Activated CD8-positive, alpha-beta T cell treated with anti-CD3 and anti-CD28 coated beads for 36 hours (primary cell): ENCODE results near the gene ARHGAP26. TPM values are rescaled to one million over a fixed set of nuclear protein-coding genes. Genes with fewer than 3 reads are reported as not detected.

Experiments used
- ATAC-seq: fragments of 200-7000 bp; cut with Tn5 transposase; one replicate; pipeline ENCODE4 v1.10.0; 2021; ENCODE audit warnings: mild to moderate bottlenecking, moderate library complexity
- CTCF ChIA-PET: fragments of 350-600 bp; sonication (Branson Sonifier 250); formaldehyde crosslinking; loops from one replicate; lab custom pipeline; 2021; ENCODE audit warnings: antibody characterized with exemption; lab: Charles Lee
- POLR2A ChIA-PET: fragments of 350-600 bp; sonication (Branson Sonifier 250); formaldehyde crosslinking; loops from one replicate; lab custom pipeline; 2021; ENCODE audit warnings: antibody characterized with exemption; lab: Charles Lee
- DNase-seq: peaks from one replicate; pipeline ENCODE4 v3.0.0-alpha.2; 2020
- H3K27ac Mint-ChIP-seq: one replicate; pipeline ENCODE4 v1.8.0; 2021; ENCODE audit warnings: mild to moderate bottlenecking, mixed read lengths
- H3K27me3 Mint-ChIP-seq: one replicate; pipeline ENCODE4 v1.8.0; 2021; ENCODE audit warnings: mixed read lengths
- H3K36me3 Mint-ChIP-seq: one replicate; pipeline ENCODE4 v1.8.0; 2021; ENCODE audit warnings: low read depth, mixed read lengths
- H3K4me1 Mint-ChIP-seq: one replicate; pipeline ENCODE4 v1.8.0; 2021; ENCODE audit warnings: low read depth, mixed read lengths
- H3K4me3 Mint-ChIP-seq: one replicate; pipeline ENCODE4 v1.8.0; 2021; ENCODE audit warnings: mild to moderate bottlenecking, moderate library complexity, mixed read lengths
- H3K9me3 Mint-ChIP-seq: one replicate; pipeline ENCODE4 v1.8.0; 2021; ENCODE audit warnings: mixed read lengths
- intact Hi-C: fragments of 100-400 bp; cut with micrococcal nuclease; formaldehyde crosslinking; loops from one replicate; pipeline ENCODE4 v1.10.0; 2022
- total RNA-seq, 2 experiments: library from RNA; stranded (reverse); gene quantifications; one replicate each; pipeline ENCODE4 v1.2.3, GENCODE V29; 2021
- TF ChIP-seq, protein P1 (sequence below): fragments of 200-600 bp; IDR thresholded peaks from one replicate; pipeline ENCODE4 v1.8.0; 2022; ENCODE audit warnings: antibody characterized with exemption, mild to moderate bottlenecking

The ARHGAP26 gene
- total RNA-seq, 2 experiments from 2014 or later: 12.7 to 18.0 TPM

DNA sequence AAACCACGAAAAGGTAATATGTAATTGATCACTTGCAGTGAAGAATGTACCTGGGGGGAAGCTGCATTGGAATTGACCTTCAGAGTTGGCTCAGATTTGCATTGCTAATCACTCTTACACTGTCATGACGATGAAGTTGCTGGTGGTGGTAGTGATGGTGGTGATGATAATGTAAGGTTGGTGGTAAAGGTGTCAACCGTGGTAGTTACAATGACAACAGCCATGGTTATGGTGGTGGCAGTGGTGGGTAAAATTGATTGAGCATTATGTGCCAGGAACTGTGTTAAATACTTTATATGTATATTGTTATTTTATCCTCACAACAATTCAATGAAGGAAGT is 350.9 kb downstream of the ARHGAP26 start:
- Mint-ChIP-seq H3K4me1 (peaks cover 40% of the 10 kb centered on the region), H3K4me3 (no peak overlapping the region)

DNA sequence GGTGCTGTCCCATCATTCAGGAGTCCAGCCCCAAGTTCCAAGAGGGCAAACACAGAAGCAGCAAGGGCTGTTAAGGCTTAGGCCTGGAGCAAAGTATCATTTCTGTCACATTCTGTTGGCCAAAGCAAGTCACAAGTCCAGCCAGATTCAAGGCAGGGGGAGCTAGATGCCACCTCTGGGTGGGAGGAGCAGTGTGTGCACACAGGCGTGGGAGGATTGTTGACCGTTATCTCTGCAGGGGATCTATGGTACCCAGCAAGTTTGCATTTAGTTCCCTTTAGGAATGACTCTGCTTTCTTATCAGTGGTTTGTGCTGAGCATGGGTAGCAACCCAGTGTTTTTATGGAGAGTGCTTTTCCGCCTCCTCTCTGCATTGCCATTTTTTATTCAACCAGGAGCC is 354.4 kb downstream of the ARHGAP26 start:
- DNase-seq (no peak), ATAC-seq (no peak)
- ChIA-PET POLR2A (no interaction called here), CTCF (no interaction called here)
- Mint-ChIP-seq H3K27ac (no peak overlapping the region), H3K4me1 (peaks cover 30% of the 10 kb centered on the region), H3K27me3 (no peaks in the 10 kb centered on the region), H3K9me3 (no peaks in the 10 kb centered on the region), H3K36me3 (peaks cover 19% of the 10 kb centered on the region), H3K4me3 (no peak overlapping the region)
- TF ChIP-seq, protein P1, sequence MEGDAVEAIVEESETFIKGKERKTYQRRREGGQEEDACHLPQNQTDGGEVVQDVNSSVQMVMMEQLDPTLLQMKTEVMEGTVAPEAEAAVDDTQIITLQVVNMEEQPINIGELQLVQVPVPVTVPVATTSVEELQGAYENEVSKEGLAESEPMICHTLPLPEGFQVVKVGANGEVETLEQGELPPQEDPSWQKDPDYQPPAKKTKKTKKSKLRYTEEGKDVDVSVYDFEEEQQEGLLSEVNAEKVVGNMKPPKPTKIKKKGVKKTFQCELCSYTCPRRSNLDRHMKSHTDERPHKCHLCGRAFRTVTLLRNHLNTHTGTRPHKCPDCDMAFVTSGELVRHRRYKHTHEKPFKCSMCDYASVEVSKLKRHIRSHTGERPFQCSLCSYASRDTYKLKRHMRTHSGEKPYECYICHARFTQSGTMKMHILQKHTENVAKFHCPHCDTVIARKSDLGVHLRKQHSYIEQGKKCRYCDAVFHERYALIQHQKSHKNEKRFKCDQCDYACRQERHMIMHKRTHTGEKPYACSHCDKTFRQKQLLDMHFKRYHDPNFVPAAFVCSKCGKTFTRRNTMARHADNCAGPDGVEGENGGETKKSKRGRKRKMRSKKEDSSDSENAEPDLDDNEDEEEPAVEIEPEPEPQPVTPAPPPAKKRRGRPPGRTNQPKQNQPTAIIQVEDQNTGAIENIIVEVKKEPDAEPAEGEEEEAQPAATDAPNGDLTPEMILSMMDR: no peak
- intact Hi-C loops: no loop called here

More for the DNA sequence above, 350.9 kb downstream of the ARHGAP26 start:
- H3K9me3 Mint-ChIP-seq: no peaks in the 10 kb centered on the region
- POLR2A ChIA-PET: no interaction called here
- CTCF ChIA-PET: no interaction called here
- peak; percentile 58 for ATAC-seq
- TF ChIP-seq, protein P1: no peak
- H3K27me3 Mint-ChIP-seq: no peaks in the 10 kb centered on the region
- intact Hi-C loops: no loop called here
- H3K27ac Mint-ChIP-seq: no peak overlapping the region
- DNase-seq: peak; percentile 43
- H3K36me3 Mint-ChIP-seq: peaks cover 19% of the 10 kb centered on the region

GRCh38 chr5:143126174-143127019 is 356.2 kb downstream of the ARHGAP26 start:
- ATAC-seq (no peak), DNase-seq (no peak)
- H3K4me3 Mint-ChIP-seq: no peak overlapping the region
- no peaks in the 10 kb centered on the region for H3K27me3 Mint-ChIP-seq
- CTCF ChIA-PET: interaction anchor here (0.8 to 1.3 kb wide), 2 partner anchors 16 to 19 kb away, joined by 4 read pairs; no protein-coding TSS in a partner anchor
- POLR2A ChIA-PET: no interaction called here
- intact Hi-C loops: no loop called here
- peaks cover 15% of the 10 kb centered on the region for H3K4me1 Mint-ChIP-seq
- no peaks in the 10 kb centered on the region for H3K9me3 Mint-ChIP-seq
- H3K36me3 Mint-ChIP-seq: peaks cover 12% of the 10 kb centered on the region
- TF ChIP-seq, protein P1: no peak
- H3K27ac Mint-ChIP-seq: no peak overlapping the region

GRCh38 chr5:143128412-143129071 is 358.4 kb downstream of the ARHGAP26 start:
- ChIA-PET CTCF (interaction anchor here (0.8 to 1.4 kb wide), 4 partner anchors 8 to 126 kb away, joined by 3 to 5 read pairs (median 3); no protein-coding TSS in a partner anchor), POLR2A (interaction anchor here (0.6 kb wide), 1 partner anchor 54 kb away, joined by 3 read pairs; no protein-coding TSS in a partner anchor)
- no peak overlapping the region for H3K27ac Mint-ChIP-seq
- no peak overlapping the region for H3K4me3 Mint-ChIP-seq
- H3K9me3 Mint-ChIP-seq: no peaks in the 10 kb centered on the region
- no peak for DNase-seq
- TF ChIP-seq, protein P1: no peak
- intact Hi-C loops: no loop called here
- no peaks in the 10 kb centered on the region for H3K36me3 Mint-ChIP-seq
- peaks cover 10% of the 10 kb centered on the region for H3K4me1 Mint-ChIP-seq
- no peaks in the 10 kb centered on the region for H3K27me3 Mint-ChIP-seq
- ATAC-seq: no peak

DNA sequence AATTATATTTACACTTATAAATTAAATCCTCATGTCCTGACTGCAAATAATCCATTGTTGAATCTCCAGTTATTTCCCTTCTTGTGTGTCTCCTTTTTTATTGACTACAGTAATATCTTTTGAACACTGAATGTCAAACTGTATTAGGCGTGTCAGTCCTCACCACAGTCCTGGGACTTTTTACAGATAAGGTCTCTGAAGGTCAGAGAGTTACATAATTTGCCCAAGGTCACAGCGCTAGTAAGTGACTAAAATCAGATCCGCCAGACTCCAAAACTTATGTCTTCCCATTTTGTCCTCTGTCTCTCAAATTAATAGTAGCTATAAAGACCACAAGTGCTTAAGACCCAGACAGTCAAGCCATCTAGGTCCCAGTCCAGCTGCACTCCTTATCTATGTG is 359.0 kb downstream of the ARHGAP26 start:
- Mint-ChIP-seq H3K36me3 (no peaks in the 10 kb centered on the region), H3K9me3 (no peaks in the 10 kb centered on the region), H3K27me3 (no peaks in the 10 kb centered on the region), H3K4me3 (no peak overlapping the region), H3K27ac (no peak overlapping the region), H3K4me1 (peaks cover 10% of the 10 kb centered on the region)
- CTCF ChIA-PET: no interaction called here
- TF ChIP-seq, protein P1: no peak
- ATAC-seq: no peak
- POLR2A ChIA-PET: interaction anchor here (0.6 to 1.0 kb wide), 2 partner anchors 12 to 55 kb away, joined by 3 read pairs; no protein-coding TSS in a partner anchor
- intact Hi-C loops: no loop called here
- no peak for DNase-seq
